Immature natural killer cell (primary cell): ENCODE data around the gene BSN. TPM values are rescaled to one million over a fixed set of nuclear protein-coding genes. Genes with fewer than 3 reads are reported as not detected.

ENCODE experiments used
- DNase-seq, 3 donors: peaks; one replicate each; pipeline ENCODE4 v3.0.0; 2022; ENCODE audit warnings: mixed read lengths in 1 of 3
- H3K27ac Mint-ChIP-seq, 6 donors: one replicate each; pipeline ENCODE4 v1.8.0; 2020; ENCODE audit warnings: mixed read lengths in 6 of 6, mild to moderate bottlenecking in 5 of 6, inconsistent platforms in 4 of 6, moderate library complexity in 3 of 6
- H3K27me3 Mint-ChIP-seq, 3 donors: one replicate each; pipeline ENCODE4 v1.8.0; 2020 to 2021; ENCODE audit warnings: low read depth in 3 of 3, mild to moderate bottlenecking in 3 of 3, mixed read lengths in 3 of 3, moderate library complexity in 3 of 3, inconsistent platforms in 1 of 3
- H3K36me3 Mint-ChIP-seq, 3 donors: one replicate each; pipeline ENCODE4 v1.8.0; 2020; ENCODE audit warnings: mixed read lengths in 3 of 3, inconsistent platforms in 2 of 3, mild to moderate bottlenecking in 2 of 3
- H3K4me1 Mint-ChIP-seq, 2 donors: one replicate each; pipeline ENCODE4 v1.8.0; 2020; ENCODE audit warnings: inconsistent platforms in 2 of 2, mild to moderate bottlenecking in 2 of 2, mixed read lengths in 2 of 2, moderate library complexity in 1 of 2
- H3K4me3 Mint-ChIP-seq, 5 donors: one replicate each; pipeline ENCODE4 v1.8.0; 2020; ENCODE audit warnings: mild to moderate bottlenecking in 5 of 5, mixed read lengths in 5 of 5, inconsistent platforms in 3 of 5, moderate library complexity in 3 of 5
- H3K9me3 Mint-ChIP-seq, 6 donors: one replicate each; pipeline ENCODE4 v1.8.0; 2020; ENCODE audit warnings: mild to moderate bottlenecking in 6 of 6, mixed read lengths in 6 of 6, inconsistent platforms in 4 of 6, moderate library complexity in 3 of 6
- polyA plus RNA-seq, 3 donors: library from polyadenylated mRNA; unstranded; fragments of 300-500 nt; fragmentation: Illumina TruSeq; gene quantifications; one replicate each; pipeline ENCODE4 v1.2.3, GENCODE V29; 2021

The BSN gene
- polyA plus RNA-seq, 3 donors from 2014 or later, result 0.42 TPM; not detected in 2

DNA sequence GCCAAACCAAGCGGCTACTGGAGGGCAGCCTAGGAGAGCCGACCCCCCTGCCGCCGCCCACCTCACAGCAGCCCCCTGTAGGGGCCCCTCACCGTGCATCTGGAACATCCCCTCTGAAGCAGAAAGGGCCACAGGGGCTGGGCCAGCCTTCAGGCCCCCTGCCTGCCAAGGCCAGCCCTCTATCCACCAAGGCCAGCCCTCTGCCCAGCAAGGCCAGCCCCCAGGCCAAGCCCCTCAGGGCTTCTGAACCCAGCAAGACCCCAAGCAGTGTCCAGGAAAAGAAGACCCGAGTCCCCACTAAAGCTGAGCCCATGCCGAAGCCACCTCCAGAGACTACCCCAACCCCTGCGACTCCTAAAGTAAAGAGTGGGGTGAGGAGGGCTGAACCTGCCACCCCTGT lies 96.4 kb downstream of the BSN start:
- Mint-ChIP-seq H3K9me3 (no peaks in the 10 kb centered on the region), H3K27ac (no peak overlapping the region), H3K4me1 (no peaks in the 10 kb centered on the region), H3K4me3 (no peak overlapping the region), H3K27me3 (no peaks in the 10 kb centered on the region), H3K36me3 (no peaks in the 10 kb centered on the region)
- DNase-seq, result no peak

DNA sequence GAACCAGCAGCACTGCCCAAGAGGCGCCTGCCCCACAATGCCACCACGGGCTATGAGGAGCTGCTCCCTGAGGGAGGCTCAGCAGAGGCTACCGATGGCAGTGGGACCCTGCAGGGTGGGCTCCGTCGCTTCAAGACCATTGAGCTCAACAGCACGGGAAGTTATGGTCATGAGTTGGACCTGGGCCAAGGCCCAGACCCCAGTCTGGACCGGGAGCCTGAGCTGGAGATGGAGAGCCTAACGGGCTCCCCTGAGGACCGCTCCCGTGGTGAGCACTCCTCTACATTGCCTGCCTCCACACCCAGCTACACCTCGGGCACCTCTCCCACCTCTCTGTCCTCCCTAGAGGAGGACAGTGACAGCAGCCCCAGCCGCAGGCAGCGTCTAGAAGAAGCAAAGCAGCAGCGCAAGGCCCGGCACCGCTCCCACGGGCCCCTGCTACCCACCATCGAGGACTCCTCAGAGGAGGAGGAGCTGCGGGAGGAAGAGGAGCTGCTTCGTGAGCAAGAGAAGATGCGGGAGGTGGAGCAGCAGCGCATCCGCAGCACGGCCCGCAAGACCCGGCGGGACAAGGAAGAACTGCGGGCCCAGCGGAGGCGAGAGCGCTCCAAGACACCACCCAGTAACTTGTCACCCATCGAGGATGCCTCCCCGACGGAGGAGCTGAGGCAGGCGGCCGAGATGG lies 98.1 kb downstream of the BSN start:
- Mint-ChIP-seq H3K27me3 (no peaks in the 10 kb centered on the region), H3K4me1 (no peaks in the 10 kb centered on the region), H3K27ac (no peak overlapping the region), H3K36me3 (no peaks in the 10 kb centered on the region), H3K9me3 (no peaks in the 10 kb centered on the region), H3K4me3 (no peak overlapping the region)
- DNase-seq, result no peak

DNA sequence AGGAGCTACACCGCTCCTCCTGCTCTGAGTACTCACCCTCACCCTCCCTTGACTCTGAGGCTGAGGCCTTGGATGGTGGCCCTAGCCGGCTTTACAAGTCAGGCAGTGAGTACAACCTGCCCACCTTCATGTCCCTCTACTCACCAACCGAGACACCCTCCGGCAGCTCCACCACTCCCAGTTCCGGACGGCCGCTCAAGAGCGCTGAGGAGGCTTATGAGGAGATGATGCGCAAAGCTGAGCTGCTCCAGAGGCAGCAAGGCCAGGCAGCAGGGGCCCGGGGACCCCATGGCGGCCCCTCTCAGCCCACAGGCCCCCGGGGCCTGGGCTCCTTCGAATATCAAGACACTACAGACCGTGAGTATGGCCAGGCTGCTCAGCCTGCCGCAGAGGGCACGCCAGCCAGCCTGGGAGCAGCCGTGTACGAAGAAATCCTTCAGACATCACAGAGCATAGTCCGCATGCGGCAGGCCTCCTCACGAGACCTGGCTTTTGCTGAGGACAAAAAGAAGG lies 98.7 kb downstream of the BSN start:
- H3K9me3 Mint-ChIP-seq, result no peaks in the 10 kb centered on the region
- no peak overlapping the region for H3K4me3 Mint-ChIP-seq
- H3K4me1 Mint-ChIP-seq, result no peaks in the 10 kb centered on the region
- no peaks in the 10 kb centered on the region for H3K27me3 Mint-ChIP-seq
- no peaks in the 10 kb centered on the region for H3K36me3 Mint-ChIP-seq
- DNase-seq, result no peak
- no peak overlapping the region for H3K27ac Mint-ChIP-seq

DNA sequence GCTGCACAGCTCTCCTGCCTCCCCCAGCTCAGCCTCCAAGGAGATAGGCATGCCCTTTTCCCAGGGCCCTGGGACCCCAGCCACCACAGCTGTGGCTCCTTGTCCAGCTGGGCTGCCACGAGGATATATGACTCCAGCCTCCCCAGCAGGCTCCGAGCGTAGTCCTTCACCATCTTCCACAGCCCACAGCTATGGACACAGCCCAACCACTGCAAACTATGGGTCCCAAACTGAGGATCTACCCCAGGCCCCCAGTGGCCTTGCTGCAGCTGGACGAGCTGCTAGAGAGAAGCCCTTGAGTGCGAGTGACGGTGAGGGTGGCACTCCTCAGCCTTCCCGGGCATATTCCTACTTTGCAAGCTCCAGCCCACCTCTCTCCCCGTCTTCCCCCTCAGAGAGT lies 99.3 kb downstream of the BSN start:
- H3K27me3 Mint-ChIP-seq, result no peaks in the 10 kb centered on the region

DNA sequence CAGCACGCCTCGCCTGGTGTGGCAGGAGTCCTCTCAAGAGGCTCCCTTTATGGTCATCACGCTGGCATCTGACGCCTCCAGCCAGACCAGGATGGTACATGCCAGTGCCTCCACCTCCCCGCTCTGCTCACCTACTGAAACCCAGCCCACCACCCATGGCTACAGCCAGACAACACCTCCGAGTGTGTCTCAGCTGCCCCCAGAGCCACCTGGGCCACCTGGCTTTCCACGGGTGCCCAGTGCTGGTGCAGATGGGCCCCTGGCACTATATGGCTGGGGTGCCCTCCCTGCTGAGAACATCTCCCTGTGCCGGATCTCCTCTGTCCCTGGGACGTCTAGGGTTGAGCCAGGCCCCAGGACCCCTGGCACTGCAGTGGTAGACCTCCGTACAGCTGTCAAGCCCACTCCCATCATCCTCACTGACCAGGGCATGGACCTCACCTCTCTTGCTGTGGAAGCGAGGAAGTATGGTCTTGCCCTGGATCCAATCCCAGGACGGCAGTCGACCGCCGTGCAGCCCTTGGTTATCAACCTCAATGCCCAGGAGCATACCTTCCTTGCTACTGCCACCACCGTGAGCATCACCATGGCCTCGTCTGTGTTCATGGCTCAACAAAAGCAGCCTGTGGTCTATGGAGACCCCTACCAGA lies 100.0 kb downstream of the BSN start:
- Mint-ChIP-seq H3K27ac (no peak overlapping the region), H3K4me1 (no peaks in the 10 kb centered on the region), H3K27me3 (no peaks in the 10 kb centered on the region), H3K4me3 (no peak overlapping the region), H3K9me3 (no peaks in the 10 kb centered on the region), H3K36me3 (no peaks in the 10 kb centered on the region)
- no peak for DNase-seq

More for the DNA sequence above, 99.3 kb downstream of the BSN start:
- H3K4me3 Mint-ChIP-seq, result no peak overlapping the region
- no peaks in the 10 kb centered on the region for H3K36me3 Mint-ChIP-seq
- no peak for DNase-seq
- H3K9me3 Mint-ChIP-seq, result no peaks in the 10 kb centered on the region
- no peak overlapping the region for H3K27ac Mint-ChIP-seq
- H3K4me1 Mint-ChIP-seq, result no peaks in the 10 kb centered on the region

DNA sequence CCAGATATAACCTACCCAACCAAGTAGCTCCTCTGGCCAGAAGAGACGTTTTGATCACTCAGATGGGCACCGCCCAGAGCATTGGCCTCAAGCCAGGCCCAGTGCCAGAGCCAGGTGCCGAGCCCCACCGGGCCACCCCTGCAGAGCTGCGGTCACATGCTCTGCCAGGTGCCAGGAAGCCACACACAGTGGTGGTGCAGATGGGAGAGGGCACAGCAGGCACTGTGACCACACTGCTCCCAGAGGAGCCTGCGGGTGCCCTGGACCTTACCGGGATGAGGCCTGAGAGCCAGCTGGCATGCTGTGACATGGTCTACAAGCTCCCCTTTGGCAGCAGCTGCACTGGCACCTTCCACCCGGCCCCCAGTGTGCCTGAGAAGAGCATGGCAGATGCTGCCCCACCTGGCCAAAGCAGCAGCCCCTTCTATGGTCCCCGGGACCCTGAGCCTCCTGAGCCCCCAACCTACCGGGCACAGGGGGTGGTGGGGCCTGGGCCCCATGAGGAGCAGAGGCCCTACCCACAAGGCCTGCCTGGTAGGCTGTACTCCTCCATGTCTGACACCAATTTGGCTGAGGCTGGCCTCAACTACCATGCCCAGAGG lies 100.8 kb downstream of the BSN start:
- Mint-ChIP-seq H3K4me1 (no peaks in the 10 kb centered on the region), H3K36me3 (no peaks in the 10 kb centered on the region), H3K9me3 (no peaks in the 10 kb centered on the region), H3K27ac (no peak overlapping the region), H3K4me3 (no peak overlapping the region), H3K27me3 (peaks cover 0 to 3% (median 2%) of the 10 kb centered on the region in 3 donors)
- DNase-seq, result no peak

DNA sequence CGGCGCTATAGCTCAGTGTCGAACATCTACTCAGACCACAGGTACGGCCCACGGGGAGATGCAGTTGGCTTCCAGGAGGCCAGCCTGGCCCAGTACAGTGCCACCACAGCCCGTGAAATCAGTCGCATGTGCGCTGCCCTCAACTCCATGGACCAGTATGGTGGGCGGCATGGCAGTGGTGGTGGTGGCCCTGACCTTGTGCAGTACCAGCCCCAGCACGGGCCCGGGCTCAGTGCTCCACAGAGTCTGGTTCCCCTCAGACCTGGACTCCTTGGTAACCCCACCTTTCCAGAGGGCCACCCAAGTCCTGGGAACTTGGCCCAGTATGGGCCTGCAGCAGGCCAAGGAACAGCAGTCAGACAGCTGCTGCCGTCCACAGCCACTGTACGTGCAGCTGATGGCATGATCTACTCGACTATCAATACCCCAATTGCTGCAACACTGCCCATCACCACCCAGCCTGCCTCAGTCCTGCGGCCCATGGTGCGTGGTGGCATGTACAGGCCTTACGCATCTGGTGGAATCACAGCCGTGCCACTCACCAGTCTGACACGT lies 101.5 kb downstream of the BSN start:
- H3K27me3 Mint-ChIP-seq, result peaks cover 0 to 3% (median 2%) of the 10 kb centered on the region in 3 donors
- no peak for DNase-seq
- no peak overlapping the region for H3K27ac Mint-ChIP-seq
- no peaks in the 10 kb centered on the region for H3K36me3 Mint-ChIP-seq
- no peak overlapping the region for H3K4me3 Mint-ChIP-seq
- H3K4me1 Mint-ChIP-seq, result no peaks in the 10 kb centered on the region
- no peaks in the 10 kb centered on the region for H3K9me3 Mint-ChIP-seq

DNA sequence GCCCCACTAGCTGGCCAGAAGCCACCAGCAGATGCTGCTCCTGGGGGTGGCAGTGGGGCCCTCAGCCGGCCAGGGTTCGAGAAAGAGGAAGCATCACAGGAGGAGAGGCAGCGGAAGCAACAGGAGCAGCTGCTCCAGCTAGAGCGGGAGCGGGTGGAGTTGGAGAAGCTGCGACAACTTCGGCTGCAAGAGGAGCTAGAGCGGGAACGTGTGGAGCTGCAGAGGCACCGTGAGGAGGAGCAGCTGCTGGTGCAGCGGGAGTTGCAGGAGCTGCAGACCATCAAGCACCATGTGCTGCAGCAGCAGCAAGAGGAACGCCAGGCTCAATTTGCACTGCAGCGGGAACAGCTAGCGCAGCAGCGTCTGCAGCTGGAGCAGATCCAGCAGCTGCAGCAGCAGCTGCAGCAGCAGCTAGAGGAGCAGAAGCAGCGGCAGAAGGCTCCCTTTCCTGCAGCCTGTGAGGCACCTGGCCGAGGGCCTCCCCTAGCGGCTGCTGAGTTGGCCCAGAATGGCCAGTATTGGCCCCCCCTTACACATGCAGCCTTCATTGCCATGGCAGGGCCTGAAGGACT lies 102.3 kb downstream of the BSN start:
- Mint-ChIP-seq H3K27me3 (peaks cover 0 to 3% (median 2%) of the 10 kb centered on the region in 3 donors), H3K27ac (no peak overlapping the region), H3K4me3 (no peak overlapping the region), H3K36me3 (no peaks in the 10 kb centered on the region), H3K9me3 (no peaks in the 10 kb centered on the region), H3K4me1 (no peaks in the 10 kb centered on the region)
- DNase-seq, result no peak

DNA sequence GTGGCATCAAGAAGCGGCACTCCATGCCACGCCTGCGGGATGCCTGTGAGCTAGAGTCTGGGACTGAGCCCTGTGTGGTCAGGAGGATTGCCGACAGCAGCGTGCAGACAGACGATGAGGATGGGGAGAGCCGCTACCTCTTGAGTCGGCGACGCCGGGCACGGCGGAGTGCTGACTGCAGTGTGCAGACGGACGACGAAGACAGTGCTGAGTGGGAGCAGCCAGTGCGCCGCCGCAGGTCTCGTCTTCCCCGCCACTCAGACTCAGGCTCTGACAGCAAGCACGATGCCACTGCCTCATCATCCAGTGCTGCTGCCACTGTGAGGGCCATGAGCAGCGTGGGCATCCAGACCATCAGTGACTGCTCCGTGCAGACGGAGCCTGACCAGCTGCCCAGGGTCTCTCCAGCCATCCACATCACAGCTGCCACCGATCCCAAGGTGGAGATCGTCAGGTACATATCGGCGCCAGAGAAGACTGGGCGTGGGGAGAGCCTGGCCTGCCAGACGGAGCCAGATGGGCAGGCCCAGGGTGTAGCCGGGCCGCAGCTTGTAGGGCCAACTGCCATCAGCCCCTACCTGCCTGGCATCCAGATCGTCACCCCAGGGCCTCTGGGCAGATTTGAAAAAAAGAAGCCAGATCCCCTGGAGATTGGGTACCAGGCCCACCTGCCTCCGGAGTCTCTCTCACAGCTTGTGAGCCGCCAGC lies 103.1 kb downstream of the BSN start:
- Mint-ChIP-seq H3K4me1 (no peaks in the 10 kb centered on the region), H3K27me3 (peaks cover 0 to 3% (median 2%) of the 10 kb centered on the region in 3 donors), H3K27ac (no peak overlapping the region), H3K36me3 (no peaks in the 10 kb centered on the region), H3K4me3 (no peak overlapping the region), H3K9me3 (no peaks in the 10 kb centered on the region)
- DNase-seq, result no peak

DNA sequence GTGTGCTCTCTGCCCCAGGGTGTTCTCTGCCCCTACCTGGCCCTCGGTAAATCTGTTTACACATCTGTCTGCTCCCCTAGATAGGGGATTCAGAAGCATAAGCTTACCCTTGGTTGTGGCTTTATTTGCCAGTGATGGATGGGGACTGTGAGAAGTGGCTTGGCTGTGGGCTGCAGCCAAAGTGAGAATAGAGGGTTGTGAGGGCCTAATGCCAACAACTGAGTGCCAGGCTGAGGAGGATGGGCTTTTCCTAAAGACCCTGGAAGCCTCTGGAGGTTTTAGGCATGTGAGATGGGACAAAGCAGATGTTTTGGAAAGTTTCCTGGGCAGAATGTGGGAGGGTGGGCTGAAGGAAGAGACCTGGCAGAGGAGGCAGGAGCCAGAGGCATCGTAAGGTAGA lies 104.4 kb downstream of the BSN start:
- H3K9me3 Mint-ChIP-seq, result no peaks in the 10 kb centered on the region
- peaks cover 0 to 3% (median 2%) of the 10 kb centered on the region in 3 donors for H3K27me3 Mint-ChIP-seq
- H3K36me3 Mint-ChIP-seq, result no peaks in the 10 kb centered on the region
- no peak overlapping the region for H3K27ac Mint-ChIP-seq
- DNase-seq, result no peak
- no peak overlapping the region for H3K4me3 Mint-ChIP-seq
- H3K4me1 Mint-ChIP-seq, result no peaks in the 10 kb centered on the region

DNA sequence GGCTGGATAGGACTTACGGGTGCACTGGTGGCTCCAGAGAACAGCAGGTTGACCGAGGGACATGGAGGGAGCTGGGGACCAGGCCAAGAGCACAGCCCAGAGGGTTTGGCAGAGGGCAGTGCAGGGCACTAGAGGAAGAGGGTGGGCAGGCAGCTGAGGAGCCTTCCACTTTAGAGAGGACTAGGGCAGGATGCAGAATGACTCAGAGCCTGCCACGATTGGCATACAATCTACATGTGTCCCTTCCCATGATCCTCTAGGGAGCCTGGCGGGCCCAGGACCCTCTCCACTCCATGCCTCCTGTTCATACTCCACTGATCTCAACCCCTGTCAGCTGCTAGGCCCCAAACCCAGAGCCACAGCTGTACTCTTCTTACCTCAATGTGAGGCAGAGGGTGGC lies 105.5 kb downstream of the BSN start:
- Mint-ChIP-seq H3K4me3 (no peak overlapping the region), H3K9me3 (no peaks in the 10 kb centered on the region), H3K36me3 (no peaks in the 10 kb centered on the region), H3K27ac (no peak overlapping the region), H3K4me1 (no peaks in the 10 kb centered on the region), H3K27me3 (peaks cover 0 to 3% (median 2%) of the 10 kb centered on the region in 3 donors)
- DNase-seq, result no peak

DNA sequence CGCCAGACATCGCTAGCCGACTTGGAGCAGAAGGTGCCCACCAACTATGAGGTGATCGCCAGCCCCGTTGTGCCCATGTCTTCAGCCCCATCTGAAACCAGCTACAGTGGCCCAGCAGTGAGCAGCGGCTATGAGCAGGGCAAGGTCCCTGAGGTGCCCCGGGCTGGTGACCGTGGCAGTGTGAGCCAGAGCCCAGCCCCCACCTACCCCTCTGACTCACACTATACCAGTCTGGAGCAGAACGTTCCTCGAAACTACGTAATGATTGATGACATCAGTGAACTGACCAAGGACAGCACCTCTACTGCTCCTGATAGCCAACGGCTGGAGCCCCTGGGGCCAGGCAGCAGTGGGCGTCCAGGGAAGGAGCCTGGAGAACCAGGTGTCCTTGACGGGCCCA lies 107.0 kb downstream of the BSN start:
- DNase-seq, result no peak
- Mint-ChIP-seq H3K9me3 (no peaks in the 10 kb centered on the region), H3K4me1 (no peaks in the 10 kb centered on the region), H3K27ac (no peak overlapping the region), H3K4me3 (no peak overlapping the region), H3K27me3 (peaks cover 0 to 3% (median 2%) of the 10 kb centered on the region in 3 donors), H3K36me3 (no peaks in the 10 kb centered on the region)

DNA sequence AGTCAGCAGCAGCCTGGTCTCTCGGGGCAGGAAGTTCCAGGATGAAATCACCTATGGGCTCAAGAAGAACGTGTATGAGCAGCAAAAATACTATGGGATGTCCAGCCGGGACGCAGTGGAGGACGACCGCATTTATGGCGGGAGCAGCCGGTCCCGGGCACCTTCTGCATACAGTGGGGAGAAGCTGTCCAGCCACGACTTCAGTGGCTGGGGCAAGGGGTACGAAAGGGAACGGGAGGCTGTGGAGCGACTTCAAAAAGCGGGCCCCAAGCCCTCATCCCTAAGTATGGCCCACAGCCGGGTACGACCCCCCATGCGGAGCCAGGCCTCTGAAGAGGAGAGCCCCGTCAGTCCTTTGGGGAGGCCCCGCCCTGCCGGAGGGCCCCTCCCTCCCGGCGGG lies 107.7 kb downstream of the BSN start:
- Mint-ChIP-seq H3K4me3 (no peak overlapping the region), H3K9me3 (no peaks in the 10 kb centered on the region), H3K27ac (no peak overlapping the region), H3K36me3 (no peaks in the 10 kb centered on the region), H3K27me3 (peaks cover 2 to 3% (median 2%) of the 10 kb centered on the region in 3 donors), H3K4me1 (no peaks in the 10 kb centered on the region)
- no peak for DNase-seq
